Hindlimb muscle (tissue), 1 donor: Measurements from ENCODE around the gene TSHZ2. TPM values are rescaled to one million over a fixed set of nuclear protein-coding genes. Genes with fewer than 3 reads are reported as not detected.

Experiments
- DNase-seq: peaks from one replicate; pipeline ENCODE4 v3.0.0-alpha.2; 2013
- polyA plus RNA-seq: library from polyadenylated mRNA; unstranded; fragments of 120-200 nt; gene quantifications from one replicate; pipeline ENCODE4 v1.2.1, GENCODE V29; 2013; ENCODE audit not compliant: insufficient read length

The TSHZ2 gene
- polyA plus RNA-seq, 1 donor = 8.3 TPM

DNA sequence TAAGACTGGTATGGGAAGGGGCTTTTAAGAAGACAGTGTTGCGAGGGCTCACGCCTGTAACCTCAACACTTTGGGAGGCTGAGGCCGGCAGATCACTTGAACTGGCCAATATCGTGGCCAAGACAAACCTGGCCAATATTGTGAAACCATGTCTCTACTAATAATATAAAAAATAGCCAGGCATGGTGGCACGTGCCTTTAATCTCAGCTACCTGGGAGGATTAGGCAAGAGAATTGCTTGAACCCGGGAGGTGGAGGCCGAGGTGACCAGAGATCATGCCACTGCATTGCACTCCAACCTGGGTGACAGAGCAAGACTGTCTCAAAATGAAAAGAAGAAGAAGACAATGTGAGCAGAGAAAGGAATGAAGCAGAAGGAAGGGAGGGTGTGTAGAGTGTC, 242.2 kb downstream of the TSHZ2 start:
- DNase-seq = no peak

- no peak for DNase-seq
These were observed 243.0 kb downstream of the TSHZ2 start for GRCh38 chr20:53215166-53215565.

- no peak for DNase-seq
These were observed 244.3 kb downstream of the TSHZ2 start for GRCh38 chr20:53216478-53216855.

- peak; percentile 78 for DNase-seq
These were observed 244.9 kb downstream of the TSHZ2 start for GRCh38 chr20:53216856-53217576.

GRCh38 chr20:53220482-53221307, 248.5 kb downstream of the TSHZ2 start:
- DNase-seq = no peak

GRCh38 chr20:53221731-53222130, 249.6 kb downstream of the TSHZ2 start:
- DNase-seq = no peak

- no peak for DNase-seq
These were observed 250.3 kb downstream of the TSHZ2 start for GRCh38 chr20:53222416-53222815.

GRCh38 chr20:53222932-53223331, 250.8 kb downstream of the TSHZ2 start:
- no peak for DNase-seq

DNA sequence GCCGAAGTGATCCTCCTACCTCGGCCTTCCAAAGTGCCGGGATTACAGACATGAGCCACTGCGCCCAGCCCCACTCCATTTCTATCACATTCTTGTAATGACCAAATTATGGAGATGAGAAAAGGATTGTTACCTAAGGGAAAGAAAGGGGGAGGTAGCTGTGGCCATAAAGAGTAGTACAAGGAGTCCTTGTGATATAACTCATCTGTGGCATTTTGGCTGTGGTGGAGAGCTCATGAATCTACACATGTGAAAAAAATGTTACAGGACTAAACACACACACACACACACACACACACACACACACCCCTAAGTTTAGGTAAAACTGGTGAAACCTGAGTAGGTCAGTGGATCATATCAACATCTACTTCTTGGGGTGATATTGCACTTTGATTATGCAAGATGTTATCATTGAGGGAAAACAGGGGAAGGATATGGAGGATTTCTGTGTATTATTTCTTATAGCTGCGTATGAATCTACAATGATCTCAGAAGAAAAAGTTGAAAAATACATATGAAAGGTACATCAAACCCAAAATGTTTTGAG, 251.5 kb downstream of the TSHZ2 start:
- DNase-seq = no peak

DNA sequence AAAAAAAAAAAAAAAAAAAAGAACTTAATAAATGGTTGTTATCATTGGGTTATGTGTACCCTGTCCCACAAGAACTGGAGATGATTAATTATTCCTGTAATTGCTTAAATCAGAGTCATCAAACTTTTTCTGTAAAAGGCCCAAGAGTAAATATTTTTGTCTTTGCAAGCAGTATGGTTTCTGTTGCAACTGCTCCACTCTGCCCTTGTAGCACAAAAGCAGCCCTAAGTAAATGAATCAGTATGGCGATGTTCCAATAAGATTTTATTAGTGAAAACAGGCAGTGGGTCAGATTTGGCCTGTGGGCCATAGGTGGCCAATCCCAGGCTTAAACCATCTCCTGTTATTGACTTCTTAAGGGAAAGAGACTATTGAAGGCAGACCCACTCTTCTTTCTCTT, 252.7 kb downstream of the TSHZ2 start:
- DNase-seq = no peak

DNA sequence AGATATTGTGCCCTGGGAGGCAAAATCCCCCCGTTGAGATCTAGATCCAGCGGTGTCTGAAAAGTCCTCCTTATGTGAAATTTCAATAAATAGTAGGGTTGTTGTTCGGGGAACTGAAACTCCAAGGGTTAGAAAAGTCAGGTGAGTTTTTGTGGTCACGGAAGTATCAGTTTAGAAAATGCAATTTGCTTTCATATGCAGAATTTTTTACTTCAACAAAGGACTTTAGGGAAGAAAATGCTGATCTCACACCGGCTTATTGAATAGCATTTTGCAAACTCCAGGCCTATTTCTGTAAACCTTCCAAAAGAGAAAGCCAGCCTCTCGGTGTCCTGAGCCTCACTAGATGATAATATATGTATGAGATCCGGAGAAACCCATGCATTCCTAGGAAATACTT, 254.7 kb downstream of the TSHZ2 start:
- DNase-seq = no peak

- DNase-seq = no peak
These were observed 255.4 kb downstream of the TSHZ2 start for GRCh38 chr20:53227523-53227922.

GRCh38 chr20:53231061-53231460, 258.9 kb downstream of the TSHZ2 start:
- DNase-seq = no peak

DNA sequence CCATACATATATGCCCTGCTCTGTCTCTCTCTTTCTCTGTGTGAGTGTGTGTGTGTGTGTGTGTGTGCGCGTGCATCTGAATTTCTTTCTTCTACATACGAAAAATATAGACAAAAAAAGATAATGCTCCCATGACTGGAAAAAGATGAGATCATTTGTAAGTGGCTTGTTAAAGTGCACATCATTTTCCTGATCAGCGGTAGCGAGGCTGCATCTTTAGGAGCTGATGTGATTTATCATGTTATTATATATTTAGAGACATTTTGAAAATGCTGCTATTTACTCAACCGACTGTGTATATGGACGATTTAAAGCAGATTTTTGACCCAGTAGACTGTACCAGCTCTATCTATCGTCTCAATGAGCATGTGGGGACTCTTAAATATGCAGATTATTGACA, 265.3 kb downstream of the TSHZ2 start:
- no peak for DNase-seq

- DNase-seq = no peak
These were observed 266.0 kb downstream of the TSHZ2 start for GRCh38 chr20:53238121-53238660.

DNA sequence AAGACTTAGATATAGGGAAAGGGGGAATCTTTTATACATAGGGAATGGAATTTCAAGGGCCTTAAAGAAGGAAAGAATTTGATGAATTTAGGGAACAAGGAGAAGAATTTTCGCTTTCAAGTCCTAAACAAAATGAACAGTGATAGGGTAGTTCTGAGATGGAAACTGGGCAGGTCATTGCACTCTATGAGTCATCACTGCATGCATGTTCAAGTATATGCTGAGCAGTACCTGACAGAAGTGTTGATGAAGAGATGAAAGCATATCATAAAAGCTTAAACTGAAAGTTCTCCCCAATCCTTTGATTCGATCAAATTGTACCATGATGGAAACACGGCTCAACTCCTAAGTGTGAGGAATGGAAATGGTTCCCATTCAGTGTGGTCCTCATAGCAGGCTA, 271.0 kb downstream of the TSHZ2 start:
- DNase-seq = no peak

DNA sequence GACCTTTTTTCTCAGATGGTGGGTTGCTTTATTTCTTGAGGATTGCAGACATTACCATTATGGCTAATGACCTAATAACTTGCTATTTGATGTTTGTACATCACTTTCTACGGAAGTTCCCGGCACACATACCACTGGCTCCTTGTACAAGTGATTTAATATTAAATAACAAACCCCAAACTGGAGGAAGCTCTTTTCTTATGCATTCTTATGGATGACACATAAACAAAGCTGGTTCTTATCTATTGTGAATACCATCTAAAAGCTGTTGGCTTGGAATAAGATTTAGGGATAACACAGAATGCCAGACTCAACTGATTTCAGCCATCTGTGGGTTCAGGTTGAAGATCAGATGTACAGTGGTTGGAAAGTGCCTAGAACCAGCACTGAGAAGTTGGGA, 272.6 kb downstream of the TSHZ2 start:
- DNase-seq = no peak

GRCh38 chr20:53245574-53245973, 273.4 kb downstream of the TSHZ2 start:
- DNase-seq = no peak

DNA sequence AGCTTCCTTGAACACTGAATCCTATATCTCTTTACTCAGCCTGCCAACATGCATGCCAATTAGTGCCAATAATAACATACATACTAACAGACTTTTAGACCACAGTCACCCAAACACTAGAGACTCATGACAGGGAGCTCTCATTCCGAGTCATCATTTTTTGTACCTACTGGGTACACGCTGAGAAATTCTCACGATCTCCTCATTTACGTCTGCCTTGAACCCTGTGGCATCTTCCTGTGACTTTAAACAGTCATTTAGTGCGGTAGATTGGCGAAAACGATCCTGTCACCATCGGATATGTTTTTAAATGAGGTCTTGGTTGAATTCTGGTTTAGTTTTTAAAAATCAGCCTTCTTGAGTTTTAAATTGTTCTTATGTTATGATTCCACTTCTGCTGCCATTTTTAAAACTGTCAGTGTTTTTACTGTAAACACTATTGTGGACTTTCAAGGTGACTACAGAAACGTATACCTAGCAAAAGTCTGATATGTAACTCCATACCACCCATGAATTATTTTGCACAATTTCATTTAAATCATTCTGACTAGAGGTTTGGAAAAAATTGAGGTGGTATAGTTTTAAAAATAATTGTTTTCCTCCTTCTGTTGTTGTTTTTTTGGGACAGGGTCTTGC, 275.4 kb downstream of the TSHZ2 start:
- DNase-seq = no peak

DNA sequence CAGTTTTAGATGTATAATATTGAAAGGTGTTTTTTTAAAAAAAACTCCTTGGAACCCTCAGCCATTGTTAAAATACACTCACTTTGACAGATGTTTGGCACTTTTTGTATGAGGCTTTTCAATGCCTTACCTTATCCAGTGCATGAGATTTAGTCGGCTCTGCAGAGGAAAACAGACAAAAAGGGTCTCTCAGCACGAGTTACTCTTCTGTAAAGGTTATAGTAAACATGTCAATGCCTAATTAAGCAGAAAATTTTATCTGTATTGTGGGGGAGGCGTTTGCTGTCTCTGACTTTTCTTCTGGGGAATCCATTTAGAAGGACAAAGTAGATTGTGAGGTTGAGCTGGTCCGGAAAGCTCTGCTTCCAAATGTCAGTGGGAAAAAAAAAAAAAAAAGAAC, 278.3 kb downstream of the TSHZ2 start:
- DNase-seq = no peak

- no peak for DNase-seq
These were observed 279.8 kb downstream of the TSHZ2 start for GRCh38 chr20:53252002-53252401.

DNA sequence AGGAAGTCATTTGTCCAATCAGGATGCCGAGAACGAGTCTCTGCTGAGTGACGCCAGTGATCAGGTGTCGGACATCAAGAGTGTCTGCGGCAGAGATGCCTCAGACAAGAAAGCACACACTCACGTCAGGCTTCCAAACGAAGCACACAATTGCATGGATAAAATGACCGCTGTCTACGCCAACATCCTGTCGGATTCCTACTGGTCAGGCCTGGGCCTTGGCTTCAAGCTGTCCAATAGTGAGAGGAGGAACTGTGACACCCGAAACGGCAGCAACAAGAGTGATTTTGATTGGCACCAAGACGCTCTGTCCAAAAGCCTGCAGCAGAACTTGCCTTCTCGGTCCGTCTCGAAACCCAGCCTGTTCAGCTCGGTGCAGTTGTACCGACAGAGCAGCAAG, 281.5 kb downstream of the TSHZ2 start:
- no peak for DNase-seq

DNA sequence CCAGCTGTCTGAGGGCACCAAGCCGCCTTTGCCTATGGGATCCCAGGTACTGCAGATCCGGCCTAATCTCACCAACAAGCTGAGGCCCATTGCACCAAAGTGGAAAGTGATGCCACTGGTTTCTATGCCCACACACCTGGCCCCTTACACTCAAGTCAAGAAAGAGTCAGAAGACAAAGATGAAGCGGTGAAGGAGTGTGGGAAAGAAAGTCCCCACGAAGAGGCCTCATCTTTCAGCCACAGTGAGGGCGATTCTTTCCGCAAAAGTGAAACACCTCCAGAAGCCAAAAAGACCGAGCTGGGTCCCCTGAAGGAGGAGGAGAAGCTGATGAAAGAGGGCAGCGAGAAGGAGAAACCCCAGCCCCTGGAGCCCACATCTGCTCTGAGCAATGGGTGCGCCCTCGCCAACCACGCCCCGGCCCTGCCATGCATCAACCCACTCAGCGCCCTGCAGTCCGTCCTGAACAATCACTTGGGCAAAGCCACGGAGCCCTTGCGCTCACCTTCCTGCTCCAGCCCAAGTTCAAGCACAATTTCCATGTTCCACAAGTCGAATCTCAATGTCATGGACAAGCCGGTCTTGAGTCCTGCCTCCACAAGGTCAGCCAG, 283.0 kb downstream of the TSHZ2 start:
- no peak for DNase-seq
